Measurements from ENCODE around the gene CYP27A1.
A peak's percentile ranks its signal among the peaks of the same experiment; 100 is the strongest.
"Not testable (repeated sequence)": the region's sequence is repeated elsewhere in the genome, so short reads cannot be mapped to it uniquely, and the experiment has no call there.

The CYP27A1 gene

DNA sequence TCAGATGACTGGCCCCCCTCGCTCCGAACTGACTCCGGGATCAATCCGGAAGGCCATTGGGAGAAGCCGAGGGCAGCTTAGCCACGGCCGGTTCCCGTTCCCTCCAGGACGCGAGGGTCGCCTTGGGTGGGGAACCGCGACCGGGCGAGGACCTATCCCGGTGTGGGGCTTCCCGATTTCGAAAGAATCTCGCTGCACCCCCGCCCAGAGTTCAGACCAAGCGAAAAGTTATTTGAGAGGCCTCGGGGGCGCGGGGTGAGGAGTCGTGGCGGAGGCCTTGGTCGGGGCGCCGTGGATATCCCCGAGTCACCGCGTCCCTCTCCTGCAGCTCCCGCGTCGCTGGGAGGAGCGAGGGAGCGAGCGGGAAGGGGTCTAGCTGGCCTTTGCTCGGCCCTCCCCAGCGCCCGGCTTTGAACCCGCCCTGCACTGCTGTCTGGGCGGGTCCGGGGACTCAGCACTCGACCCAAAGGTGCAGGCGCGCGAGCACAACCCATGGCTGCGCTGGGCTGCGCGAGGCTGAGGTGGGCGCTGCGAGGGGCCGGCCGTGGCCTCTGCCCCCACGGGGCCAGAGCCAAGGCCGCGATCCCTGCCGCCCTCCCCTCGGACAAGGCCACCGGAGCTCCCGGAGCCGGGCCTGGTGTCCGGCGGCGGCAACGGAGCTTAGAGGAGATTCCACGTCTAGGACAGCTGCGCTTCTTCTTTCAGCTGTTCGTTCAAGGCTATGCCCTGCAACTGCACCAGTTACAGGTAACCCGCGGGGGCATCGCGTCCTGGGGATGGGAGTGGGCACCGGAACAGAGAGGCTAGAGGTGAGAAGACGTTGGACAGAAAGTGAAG lies at the start of gene CYP27A1:
TSS of gene CYP27A1 (plus strand) at position 457 of the 837 bp plus-strand sequence. CDS start at position 493, 36 bp downstream.
- no peak for DNase-seq (ENCODE audit: low read depth in 2 of 2)

DNA sequence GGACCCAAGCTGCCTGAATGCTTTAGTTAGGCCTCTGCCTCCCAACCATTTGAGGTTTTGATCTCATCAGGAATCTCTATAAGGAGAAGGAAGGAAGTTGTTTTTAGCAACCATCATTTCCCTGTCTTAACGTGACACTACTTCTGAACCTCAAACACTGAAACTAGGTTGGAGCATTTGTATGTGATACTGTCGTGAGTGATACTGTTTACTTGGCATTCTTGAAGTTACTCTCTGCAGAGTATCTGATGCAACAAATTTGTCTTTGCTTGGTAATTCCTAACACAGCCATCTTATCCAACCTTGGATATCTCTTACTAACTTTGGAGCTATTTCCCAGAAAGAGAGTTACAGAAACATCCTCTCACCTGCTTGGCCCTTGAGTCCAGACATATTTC lies 49.2 kb upstream of the CYP27A1 start:
- DNase-seq (ENCODE audit: low read depth in 2 of 2), result no peak

DNA sequence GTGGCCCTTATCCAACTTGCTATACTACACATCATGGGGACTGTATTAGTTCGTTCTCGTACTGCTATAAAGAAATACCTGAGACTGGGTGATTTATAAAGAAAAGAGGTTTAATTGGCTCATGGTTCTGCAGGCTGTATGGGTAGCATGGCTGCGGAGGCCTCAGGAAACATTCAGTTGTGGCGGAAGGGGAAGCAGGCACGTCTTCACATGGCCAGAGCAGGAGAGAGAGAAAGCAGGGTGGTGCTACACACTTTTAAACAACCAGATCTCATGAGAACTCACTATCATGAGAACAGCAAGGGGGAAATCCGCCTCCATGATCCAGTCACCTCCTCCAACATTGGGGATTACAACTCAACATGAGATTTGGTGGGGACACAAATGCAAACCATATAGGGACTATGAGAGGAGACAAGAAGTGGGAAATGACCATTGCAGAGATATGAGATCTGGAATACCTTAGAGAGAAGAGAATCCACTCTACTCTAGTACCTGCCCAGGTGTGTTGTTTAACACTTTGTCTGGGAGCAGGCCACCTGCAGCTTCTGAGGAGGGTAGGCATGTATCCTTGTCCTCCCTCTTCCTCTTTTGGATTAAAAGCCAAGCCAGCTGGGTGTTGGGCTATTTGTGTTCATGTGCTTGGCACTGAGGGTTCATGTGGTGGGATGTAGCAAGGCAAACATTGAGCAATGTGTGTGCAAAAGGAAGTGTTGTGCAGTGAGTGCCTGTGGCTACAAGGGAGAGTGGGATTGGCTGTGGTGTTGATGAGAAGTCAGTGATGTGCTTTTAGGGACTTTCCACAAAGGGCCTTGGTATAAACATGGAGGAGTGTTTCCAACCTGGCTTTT lies 48.6 kb upstream of the CYP27A1 start:
- peak in 1 of 2 donors; percentile 11 for DNase-seq (ENCODE audit: low read depth in 2 of 2)

DNA sequence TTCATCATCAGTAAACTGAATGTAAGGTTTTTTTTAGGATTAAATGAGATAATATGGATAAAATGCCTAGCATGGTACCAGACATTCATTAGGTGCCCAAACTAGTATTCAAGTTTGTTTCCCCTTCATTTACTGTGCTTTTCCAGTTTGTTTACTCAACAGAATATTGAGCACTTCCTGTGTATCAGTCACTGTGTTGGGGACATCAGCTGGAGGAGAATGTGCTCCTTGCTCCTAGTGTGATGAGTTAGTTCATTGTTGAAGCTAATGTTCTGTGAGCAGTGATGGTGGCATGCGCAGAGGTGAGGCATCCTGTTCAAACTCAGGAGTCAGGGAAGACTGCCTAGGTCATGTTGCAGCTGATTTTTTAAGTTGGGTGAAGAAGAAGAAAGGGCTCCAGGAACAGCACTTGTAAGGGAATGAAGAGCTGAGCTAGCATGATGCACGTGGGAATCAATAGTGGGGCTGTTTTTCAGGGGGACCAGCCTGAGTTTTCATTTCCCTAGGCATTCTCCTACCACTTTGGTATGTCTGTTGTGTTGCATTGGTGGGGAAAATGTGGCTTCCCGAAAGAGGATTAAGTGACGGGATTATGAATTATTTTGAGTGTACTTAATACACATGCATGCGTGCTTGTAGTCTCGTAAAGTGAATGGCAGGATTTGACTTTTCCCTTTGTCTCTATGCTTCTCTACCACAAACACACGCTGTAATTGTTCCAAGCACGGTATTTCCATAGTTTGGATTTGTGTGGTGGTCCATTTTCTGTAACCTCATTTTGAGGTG lies 47.6 kb upstream of the CYP27A1 start:
- no peak for DNase-seq (ENCODE audit: low read depth in 2 of 2)

DNA sequence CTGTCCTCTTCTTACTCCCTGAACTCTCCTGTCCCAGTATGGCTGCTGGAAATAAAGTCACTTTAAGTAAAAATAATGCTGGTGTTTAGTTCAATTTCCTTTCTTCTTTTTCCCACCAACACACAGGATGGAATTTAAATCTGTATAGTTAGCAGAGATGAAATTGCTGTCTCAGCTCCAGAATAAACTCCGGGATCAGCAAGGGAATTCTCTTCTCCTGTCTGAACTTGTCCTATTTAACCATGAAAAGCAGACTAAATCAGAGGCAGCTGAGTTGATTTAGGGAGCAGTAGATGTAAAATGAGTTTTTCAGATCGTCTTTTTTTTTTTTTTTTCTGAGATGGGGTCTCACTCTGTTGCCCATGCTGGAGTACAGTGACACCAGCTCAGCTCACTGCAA lies 45.4 kb upstream of the CYP27A1 start:
- no peak for DNase-seq (ENCODE audit: low read depth in 2 of 2)

DNA sequence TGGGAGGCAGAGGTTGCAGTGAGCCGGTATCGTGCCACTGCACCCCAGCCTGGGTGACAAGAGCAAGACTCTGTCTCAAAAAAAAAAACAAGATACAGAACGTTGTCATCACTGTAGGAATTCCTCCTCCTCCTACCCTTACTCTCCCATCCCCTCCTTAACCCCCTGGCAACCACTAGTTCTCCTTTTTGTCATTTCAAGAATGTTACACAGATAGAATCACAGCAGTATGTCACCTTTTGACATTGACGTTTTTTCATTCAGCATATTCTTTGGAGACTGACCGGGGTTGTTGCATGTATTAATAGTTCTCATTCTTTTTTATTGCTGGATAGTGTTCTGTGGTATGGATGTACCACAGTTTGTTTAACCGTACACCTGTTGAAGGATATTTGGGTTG lies 38.9 kb upstream of the CYP27A1 start:
- no peak for DNase-seq (ENCODE audit: low read depth in 2 of 2)

DNA sequence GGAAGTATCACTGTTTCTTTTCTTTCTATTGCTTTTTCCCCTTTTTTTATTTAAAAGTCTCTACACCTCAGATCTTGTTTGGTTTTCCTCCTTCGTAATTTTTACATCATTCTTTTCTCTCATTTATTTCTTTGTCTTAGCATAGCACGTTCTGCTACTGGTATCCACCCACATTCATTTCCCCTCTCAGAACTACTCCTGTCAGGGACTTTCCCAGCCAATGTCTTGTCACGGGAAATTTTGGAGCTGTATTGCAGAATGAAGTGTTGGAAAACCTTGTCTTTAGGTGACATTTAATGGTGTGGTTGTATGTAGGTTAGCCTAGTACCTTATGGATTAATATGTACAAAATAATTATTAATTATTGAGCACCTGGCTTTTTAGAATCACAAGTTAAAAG lies 37.3 kb upstream of the CYP27A1 start:
- no peak for DNase-seq (ENCODE audit: low read depth in 2 of 2)

DNA sequence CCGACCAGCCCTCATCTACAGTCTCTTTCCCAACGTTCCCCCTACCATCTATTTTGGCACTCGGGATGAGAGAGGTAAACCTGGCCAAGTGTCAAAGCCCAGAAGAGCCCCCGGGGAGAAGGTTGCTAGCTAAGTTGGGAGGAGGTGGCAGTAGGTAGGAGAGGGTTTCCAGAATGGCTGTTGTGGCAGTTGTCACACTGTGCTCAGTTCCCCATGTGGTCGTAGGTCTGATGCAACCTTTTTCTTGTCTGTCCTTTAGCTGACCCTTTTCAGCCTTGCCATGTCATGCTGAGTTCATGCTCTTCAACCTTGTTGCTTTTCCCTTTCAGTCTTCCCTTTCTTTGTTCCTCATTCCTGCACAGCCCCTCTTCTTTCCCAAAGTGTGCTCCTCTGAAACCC lies 36.8 kb upstream of the CYP27A1 start:
- DNase-seq (ENCODE audit: low read depth in 2 of 2), result no peak

DNA sequence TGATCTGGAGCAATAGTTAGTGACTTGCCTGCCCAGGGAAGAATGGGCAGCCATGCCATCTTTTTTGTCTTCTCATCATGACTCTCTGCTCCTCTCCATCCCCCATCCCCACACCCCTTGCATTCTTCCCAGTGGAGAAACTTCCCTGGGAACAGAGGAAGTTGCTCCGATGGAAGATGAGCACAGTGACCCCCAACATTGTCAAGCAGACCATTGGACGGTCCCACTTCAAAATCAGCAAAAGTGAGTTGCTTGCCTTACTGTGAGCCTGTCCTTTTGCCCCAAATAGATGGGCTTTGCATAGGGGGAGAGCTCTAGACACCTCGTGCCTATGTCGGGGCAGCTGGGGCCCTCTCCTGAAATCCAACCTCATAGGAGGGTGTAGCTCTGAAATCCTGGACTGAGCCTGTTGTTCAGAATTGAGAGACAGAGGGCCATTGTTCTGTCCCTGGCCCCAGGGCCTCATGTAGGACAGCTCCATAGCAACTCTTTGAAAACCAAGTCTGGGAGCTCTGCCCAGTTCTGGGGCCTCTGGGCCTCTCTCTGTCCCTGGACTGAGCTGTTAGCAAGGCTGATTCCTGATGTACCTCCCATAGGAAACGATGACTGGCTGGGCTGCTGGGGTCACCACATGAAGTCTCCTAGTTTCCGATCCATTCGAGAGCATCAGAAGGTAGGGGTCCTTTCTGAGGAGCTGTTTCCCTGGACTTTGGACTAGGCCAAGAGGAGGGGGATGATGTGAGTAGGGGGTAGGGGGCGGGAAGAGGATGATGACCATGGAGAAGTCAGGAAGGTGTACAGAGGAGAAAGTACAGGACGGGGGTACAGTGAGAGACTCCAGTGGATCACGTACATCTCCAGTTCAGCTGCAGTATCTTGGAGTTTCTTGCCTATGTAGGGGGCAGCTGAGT lies 36.1 kb upstream of the CYP27A1 start:
- no peak for DNase-seq (ENCODE audit: low read depth in 2 of 2)

DNA sequence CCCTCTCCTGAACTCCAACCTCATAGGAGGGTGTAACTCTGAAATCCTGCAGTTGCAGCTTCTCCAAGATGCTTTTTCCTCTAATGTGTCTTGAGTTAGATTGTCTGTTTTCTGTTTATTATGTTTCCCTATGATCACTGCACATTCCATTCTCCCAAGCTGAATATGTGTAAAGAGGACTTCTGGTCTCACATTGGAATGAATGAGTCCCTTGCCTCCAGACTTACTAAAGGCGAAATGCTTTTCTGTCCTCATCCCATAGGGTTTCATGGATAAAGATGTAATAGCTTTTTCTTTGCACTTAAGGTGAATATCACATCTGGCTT lies 35.5 kb upstream of the CYP27A1 start:
- DNase-seq (ENCODE audit: low read depth in 2 of 2), result no peak

DNA sequence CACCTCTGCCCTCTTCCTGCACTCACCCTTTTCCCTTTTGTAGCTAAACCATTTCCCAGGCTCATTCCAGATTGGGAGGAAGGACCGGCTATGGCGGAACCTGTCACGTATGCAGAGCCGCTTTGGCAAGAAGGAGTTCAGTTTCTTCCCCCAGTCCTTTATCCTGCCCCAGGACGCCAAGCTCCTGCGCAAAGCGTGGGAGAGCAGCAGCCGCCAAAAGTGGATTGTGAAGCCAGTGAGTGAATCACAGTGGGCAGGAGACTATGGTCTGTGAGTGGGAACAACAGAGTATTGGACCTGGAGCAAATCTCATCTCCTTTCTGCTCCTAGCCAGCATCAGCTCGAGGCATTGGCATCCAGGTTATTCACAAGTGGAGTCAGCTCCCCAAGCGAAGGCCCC lies 35.0 kb upstream of the CYP27A1 start:
- no peak for DNase-seq (ENCODE audit: low read depth in 2 of 2)

DNA sequence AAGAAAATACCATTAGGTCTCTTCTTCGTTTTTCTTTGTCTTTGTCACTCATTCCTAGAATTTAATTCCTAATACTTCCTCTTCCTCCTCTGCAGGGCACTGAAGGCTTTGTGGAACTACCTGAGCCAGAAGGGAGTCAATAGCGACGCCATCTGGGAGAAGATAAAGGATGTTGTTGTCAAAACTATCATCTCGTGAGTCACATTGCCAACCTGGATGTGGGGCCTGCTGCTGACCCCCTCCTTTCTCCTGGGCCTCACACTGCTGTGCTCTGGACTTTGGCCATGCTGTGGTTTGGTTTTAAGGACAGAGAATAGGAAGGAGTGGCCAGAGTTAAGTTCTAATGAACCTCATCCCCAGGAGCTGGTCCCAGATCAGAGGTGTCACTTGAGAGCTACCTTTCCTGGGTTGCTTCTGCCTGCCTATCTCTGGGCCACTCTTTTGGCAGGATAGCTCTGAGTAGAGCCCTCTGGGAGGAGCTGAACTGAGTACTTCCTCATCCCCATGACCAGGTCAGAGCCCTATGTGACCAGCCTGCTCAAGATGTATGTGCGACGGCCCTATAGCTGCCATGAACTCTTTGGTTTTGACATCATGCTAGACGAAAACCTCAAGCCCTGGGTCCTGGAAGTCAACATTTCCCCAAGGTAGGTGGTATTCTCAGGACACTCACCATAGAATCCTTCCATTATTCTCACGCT lies 33.1 kb upstream of the CYP27A1 start:
- no peak for DNase-seq (ENCODE audit: low read depth in 2 of 2)

DNA sequence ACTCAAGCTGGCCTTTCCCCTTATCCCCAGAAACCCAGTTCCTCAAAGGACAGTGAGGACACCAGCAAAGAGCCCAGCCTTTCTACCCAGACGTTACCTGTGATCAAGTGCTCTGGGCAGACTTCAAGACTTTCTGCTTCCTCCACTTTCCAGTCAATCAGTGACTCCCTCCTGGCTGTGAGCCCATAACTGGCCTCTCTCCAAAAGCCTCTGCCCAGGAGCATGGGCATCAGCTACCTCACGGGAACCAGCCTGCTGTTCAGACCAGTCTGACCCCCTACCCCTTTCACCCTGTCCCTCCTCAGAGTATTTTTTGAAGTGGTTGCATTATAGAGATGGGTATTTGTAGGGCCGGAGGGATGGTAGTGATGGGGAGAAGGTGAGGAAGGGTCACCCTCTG lies 27.7 kb upstream of the CYP27A1 start:
- DNase-seq (ENCODE audit: low read depth in 2 of 2), result no peak

DNA sequence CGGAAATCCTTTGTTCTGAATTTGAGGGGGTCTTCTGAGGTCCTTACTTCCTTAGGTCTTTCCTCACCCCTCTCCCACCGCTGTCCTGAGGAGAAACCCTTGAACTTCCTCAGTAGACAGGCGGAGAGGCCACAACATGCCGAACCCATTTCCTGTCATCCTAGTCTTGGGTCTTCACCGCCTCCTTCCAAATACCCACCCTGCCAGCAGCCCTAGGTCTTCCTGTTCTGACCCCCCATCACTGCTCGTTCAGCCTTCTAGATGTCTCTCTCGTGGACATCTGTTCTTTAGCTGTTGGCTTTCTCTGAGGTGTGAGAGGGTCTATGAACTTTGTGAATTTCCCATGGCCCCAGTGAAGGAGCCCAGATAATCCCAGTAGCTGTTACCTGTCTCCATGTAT lies 27.2 kb upstream of the CYP27A1 start:
- no peak for DNase-seq (ENCODE audit: low read depth in 2 of 2)

DNA sequence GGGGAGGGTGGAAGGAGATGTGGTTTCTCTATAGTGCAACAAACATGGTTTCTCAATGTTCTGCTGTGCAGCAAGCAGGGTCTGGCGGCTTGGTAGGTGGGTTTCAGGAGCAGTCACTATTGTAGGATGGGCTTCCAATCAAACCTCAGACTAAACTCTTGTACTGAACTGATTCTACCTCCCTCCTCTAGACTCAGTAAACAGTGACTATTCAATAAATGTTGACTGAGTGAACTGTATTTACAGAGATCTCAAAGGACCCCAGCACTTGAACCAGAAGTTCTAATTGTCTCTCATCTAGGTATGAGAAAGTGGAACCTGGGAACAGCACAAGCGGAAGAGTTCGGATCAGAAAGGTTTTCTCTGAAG lies 26.8 kb upstream of the CYP27A1 start:
- DNase-seq (ENCODE audit: low read depth in 2 of 2), result no peak

DNA sequence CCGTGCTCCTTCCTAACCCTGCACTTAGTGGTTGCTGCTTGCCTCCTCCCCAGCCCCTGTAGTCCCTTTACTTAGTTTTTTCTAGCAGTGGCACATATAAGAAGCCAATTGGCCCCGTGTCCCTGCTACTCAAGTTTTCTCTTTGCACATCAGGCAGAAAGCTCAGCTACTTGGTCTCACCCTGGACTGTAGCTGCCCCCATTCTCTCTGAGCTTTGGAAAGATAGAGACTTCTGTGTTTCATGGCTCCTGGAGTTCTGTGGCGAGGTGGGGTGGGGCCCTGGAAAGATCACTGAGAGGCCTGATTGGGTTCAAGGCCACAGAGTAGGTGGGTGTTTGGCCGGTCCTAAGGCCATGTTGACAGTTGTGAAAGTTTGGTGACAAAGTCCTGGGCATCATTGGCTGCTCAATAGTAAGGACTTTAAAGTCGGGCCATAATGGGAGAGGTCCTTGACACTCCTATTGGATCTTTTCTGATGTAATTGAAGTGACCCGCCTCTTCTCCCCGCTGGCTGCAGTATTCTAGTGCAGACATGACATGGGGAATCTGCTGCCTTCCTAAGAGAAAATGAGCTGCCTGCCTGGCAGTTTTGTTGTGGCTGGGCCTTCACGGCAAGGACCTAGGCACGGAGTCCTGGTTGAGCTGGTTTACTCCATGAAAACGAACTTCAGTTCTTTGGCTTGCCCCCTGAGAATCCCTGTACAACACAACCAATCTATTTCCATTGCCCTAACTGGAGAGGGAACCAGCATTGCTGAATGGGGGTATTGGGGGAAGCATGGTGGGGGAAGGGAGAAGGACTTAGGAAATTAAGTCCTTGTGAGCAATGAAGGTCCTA lies 26.2 kb upstream of the CYP27A1 start:
- DNase-seq (ENCODE audit: low read depth in 2 of 2), result no peak

DNA sequence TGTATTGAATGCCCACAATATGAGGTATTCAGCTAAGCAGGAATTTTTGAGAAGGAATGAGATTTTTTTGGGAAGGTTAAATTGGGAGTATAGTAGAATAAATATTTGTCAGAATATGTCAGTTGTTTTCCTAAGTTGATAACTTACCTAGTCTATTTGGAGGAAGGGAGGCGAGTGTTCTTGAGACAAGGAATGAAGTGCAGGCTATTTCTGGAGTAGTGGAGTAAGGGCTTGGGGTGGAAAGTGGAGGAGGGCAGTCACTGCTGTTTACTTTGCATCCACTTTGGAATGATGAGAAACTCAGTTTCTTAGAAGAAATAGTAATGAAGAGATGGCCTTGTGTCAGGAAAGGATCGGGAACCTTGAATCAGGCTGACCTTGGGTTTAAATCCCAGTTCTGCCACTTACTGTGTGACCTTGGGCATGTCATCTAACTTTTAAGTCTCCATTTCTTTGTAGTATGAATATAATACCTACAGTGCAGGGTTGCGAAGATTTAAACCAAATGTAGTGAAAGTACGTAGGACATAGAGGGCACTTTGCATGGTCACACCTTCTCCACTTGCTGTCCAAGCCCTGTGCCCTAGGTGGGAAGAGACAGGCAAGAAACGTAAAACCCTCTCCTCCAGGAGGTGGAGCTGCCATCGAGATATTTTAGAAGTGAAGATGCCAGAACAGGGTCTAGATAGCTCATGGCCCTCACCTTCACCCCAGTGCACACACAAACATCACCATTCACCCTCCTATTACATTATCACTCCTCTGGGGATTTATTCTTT lies 25.2 kb upstream of the CYP27A1 start:
- no peak for DNase-seq (ENCODE audit: low read depth in 2 of 2)

DNA sequence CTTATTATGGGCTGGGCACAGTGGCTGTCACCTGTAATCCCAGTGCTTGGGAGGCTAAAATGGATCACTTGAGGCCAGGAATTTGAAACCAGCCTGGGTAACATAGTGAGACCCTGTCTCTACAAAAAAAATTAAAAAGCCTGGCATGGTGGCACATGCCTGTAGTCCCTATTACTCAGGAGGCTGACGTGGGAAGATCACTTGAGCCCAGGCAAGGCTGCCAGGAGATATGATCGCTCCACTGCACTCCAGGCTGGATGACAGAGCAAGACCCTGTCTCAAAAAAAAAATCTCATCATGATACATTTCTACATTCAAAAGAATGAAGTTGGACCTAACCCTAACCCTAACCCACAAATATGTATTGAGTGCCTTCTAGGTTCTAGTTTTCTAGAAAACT lies 20.2 kb upstream of the CYP27A1 start:
- DNase-seq (ENCODE audit: low read depth in 2 of 2), result no peak

DNA sequence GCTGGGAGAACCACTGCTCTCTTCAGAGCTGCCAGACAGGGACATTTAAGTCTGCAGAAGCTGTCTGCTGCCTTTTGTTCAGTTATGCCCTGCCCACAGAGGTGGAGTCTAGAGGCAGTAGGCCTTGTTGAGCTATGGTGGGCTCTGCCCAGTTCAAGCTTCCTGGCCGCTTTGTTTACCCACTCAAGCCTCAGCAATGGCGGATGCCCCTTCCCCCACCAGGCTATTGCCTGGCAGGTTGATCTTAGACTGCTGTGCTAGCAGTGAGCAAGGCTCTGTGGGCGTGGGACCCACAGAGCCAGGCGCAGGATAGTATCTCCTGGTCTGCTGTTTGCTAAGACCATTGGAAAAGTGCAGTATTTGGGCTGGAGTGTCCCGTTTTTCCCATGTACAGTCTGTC lies 9.2 kb upstream of the CYP27A1 start:
- DNase-seq (ENCODE audit: low read depth in 2 of 2), result not testable (repeated sequence)
